K562 (cell line): ENCODE measurements around the gene DBNDD2. TPM values are rescaled to one million over a fixed set of nuclear protein-coding genes. Genes with fewer than 3 reads are reported as not detected.
A peak's percentile ranks its signal among the peaks of the same experiment; 100 is the strongest.

ENCODE experiments used
- AFF1 ChIP-seq, 2 experiments: fragments of 450-650 bp; IDR thresholded peaks; 2 replicates each; pipeline ENCODE4 v1.6.1; 2018; ENCODE audit warnings: mild to moderate bottlenecking in 2 of 2, low read depth in 1 of 2; ENCODE audit not compliant: partially characterized antibody in 2 of 2
- CBX1 ChIP-seq: sonication (generic); IDR thresholded peaks from 2 replicates; pipeline ENCODE4 v1.6.1; 2016; ENCODE audit warnings: antibody characterized with exemption, low read depth, mild to moderate bottlenecking
- CREB3L1 ChIP-seq: fragments of 450-650 bp; IDR thresholded peaks from 2 replicates; pipeline ENCODE4 v1.6.1; 2014; ENCODE audit warnings: low read depth, mild to moderate bottlenecking, moderate library complexity, borderline replicate concordance
- ESRRB ChIP-seq: fragments of 250-450 bp; sonication (Bioruptor Pico); IDR thresholded peaks from 2 replicates; pipeline ENCODE4 v1.5.0; 2020; ENCODE audit warnings: mild to moderate bottlenecking, moderate library complexity, borderline replicate concordance
- MTA3 ChIP-seq: fragments of 450-650 bp; formaldehyde crosslinking; IDR thresholded peaks from 2 replicates; pipeline ENCODE4 v1.6.1; 2017; ENCODE audit warnings: mild to moderate bottlenecking, borderline replicate concordance
- NFYB ChIP-seq: IDR thresholded peaks from 2 replicates; pipeline ENCODE4 v1.6.1; 2011; ENCODE audit warnings: mild to moderate bottlenecking, moderate library complexity; ENCODE audit not compliant: insufficient read length; ENCODE audit errors: extremely low read depth
- RBBP5 ChIP-seq: fragments of 200-600 bp; sonication (generic); IDR thresholded peaks from 2 replicates; pipeline ENCODE4 v1.6.1; 2012; ENCODE audit warnings: borderline replicate concordance, mild to moderate bottlenecking, low read length, control low read depth, inconsistent platforms; ENCODE audit not compliant: insufficient read depth, poor library complexity, severe bottlenecking
- TAF7 ChIP-seq: fragments of 450-650 bp; IDR thresholded peaks from 2 replicates; pipeline ENCODE4 v1.6.1; 2016; ENCODE audit warnings: missing genetic modification characterization, missing compliant biosample characterization
- ZBTB1 ChIP-seq: sonication (generic); formaldehyde crosslinking; IDR thresholded peaks from 2 replicates; pipeline ENCODE4 v1.8.1; 2023; ENCODE audit warnings: missing genetic modification reagents, low read depth, mild to moderate bottlenecking, borderline replicate concordance
- ZBTB40 ChIP-seq, 2 experiments: fragments of 450-650 bp in 1 of 2; sonication (generic) in 1 of 2; formaldehyde crosslinking in 1 of 2; IDR thresholded peaks; 2 replicates each; pipeline versions ENCODE4 v1.7.1 to v1.9.0; 2016 to 2022; ENCODE audit warnings: inconsistent platforms in 1 of 2, mild to moderate bottlenecking in 1 of 2, missing genetic modification reagents in 1 of 2
- polyA plus RNA-seq, 8 experiments: library from polyadenylated mRNA; depleted of rRNA in 4 of 8; stranded (reverse) in 5 of 8; unstranded in 3 of 8; fragments of >200 nt; fragmentation: Nextera tagmentation in 2 of 8; fragmentation: Illumina TruSeq in 1 of 8; extraction: Ambion mirVana in 2 of 8; extraction: Trizol in 1 of 8; gene quantifications; 2 replicates each; pipeline versions ENCODE4 v1.2.1 to v1.2.3, GENCODE V29; 2011 to 2014; ENCODE audit warnings: inconsistent platforms in 1 of 8, missing spikeins in 1 of 8
- total RNA-seq, 7 experiments: library from RNA; depleted of rRNA in 6 of 7; stranded (reverse); fragments of >200 nt in 6 of 7; fragmentation: Illumina TruSeq in 2 of 7; extraction: Trizol in 2 of 7; gene quantifications; 2 replicates each; pipeline versions ENCODE4 v1.2.1 to v1.2.3, GENCODE V29; 2011 to 2021; ENCODE audit warnings: low replicate concordance in 1 of 7

The DBNDD2 gene
- total and polyA plus RNA-seq, 9 of the 15 experiments (the other 6 are each of a cell fraction or from before 2014, with no cell fraction given) = 12.8 to 64.0 (median 35.8) TPM

GRCh38 chr20:45415822-45416637, 7.9 kb downstream of the DBNDD2 start, which contains the start of gene PIGT (continued):
- TF ChIP-seq ZBTB40 (IDR thresholded peaks at IDR 0.05) (peak; percentile 96), ZBTB40 (CRISPR knock-in tag; IDR thresholded peaks at IDR 0.05) (no peak), TAF7 (tag) (peak; percentile 39; the same call in 1 of the 2 replicates), ESRRB (CRISPR knock-in tag) (no peak), AFF1 (IDR thresholded peaks at IDR 0.05; ENCODE audit: low read depth in 1 of 2, partially characterized antibody in 2 of 2) (peak in 1 of 2 experiments; percentile 60), NFYB (peak; percentile 72), CBX1 (0 out of 2 replicates have a peak, but pooled peaks have one; percentile 35), RBBP5 (peak; percentile 96), CREB3L1 (peak; percentile 50; the same call in 1 of the 2 replicates), MTA3 (peak; percentile 50; the same call in 1 of the 2 replicates), ZBTB1 (CRISPR knock-in tag) (no peak)
